NCI-H187 treated with DMSO at 0.1 percent for 48 hours (cell line): ENCODE measurements around the gene ARFGEF3.
"Not testable (repeated sequence)": the region's sequence is repeated elsewhere in the genome, so short reads cannot be mapped to it uniquely, and the experiment has no call there.

ENCODE experiments used
- DNase-seq: peaks from one replicate; lab custom pipeline; 2025; lab: John Stamatoyannopoulos, UW

The ARFGEF3 gene

GRCh38 chr6:138211601-138212000, 49.9 kb downstream of the ARFGEF3 start:
- DNase-seq = no peak

- DNase-seq = not testable (repeated sequence)
These were observed 50.8 kb downstream of the ARFGEF3 start for GRCh38 chr6:138212530-138212929.

GRCh38 chr6:138215093-138215782, 53.5 kb downstream of the ARFGEF3 start:
- no peak for DNase-seq

- DNase-seq = no peak
These were observed 56.7 kb downstream of the ARFGEF3 start, which contains the start of gene PBOV1 for GRCh38 chr6:138218449-138218848. Gene PBOV1, minus strand, starts transcription at chr6:138218491. Its CDS starts 96 bp downstream, at chr6:138218395.

- DNase-seq = no peak
These were observed 57.7 kb downstream of the ARFGEF3 start for GRCh38 chr6:138219398-138219797.

GRCh38 chr6:138219901-138220300, 58.2 kb downstream of the ARFGEF3 start:
- no peak for DNase-seq

GRCh38 chr6:138222901-138223546, 61.3 kb downstream of the ARFGEF3 start:
- DNase-seq = no peak

GRCh38 chr6:138225953-138226352, 64.2 kb downstream of the ARFGEF3 start:
- DNase-seq = no peak

GRCh38 chr6:138226700-138227315, 65.1 kb downstream of the ARFGEF3 start:
- no peak for DNase-seq

- no peak for DNase-seq
These were observed 65.6 kb downstream of the ARFGEF3 start for GRCh38 chr6:138227316-138227781.

GRCh38 chr6:138229072-138229471, 67.3 kb downstream of the ARFGEF3 start:
- DNase-seq = no peak

- DNase-seq = no peak
These were observed 68.0 kb downstream of the ARFGEF3 start for GRCh38 chr6:138229663-138230179.

GRCh38 chr6:138230221-138230620, 68.5 kb downstream of the ARFGEF3 start:
- DNase-seq = no peak

- DNase-seq = no peak
These were observed 69.1 kb downstream of the ARFGEF3 start for GRCh38 chr6:138230759-138231380.

GRCh38 chr6:138231381-138231886, 69.7 kb downstream of the ARFGEF3 start:
- peak; percentile 50 for DNase-seq

- DNase-seq = no peak
These were observed 72.6 kb downstream of the ARFGEF3 start for GRCh38 chr6:138234363-138234762.

- DNase-seq = no peak
These were observed 73.5 kb downstream of the ARFGEF3 start for GRCh38 chr6:138235205-138235604.

- DNase-seq = no peak
These were observed 74.0 kb downstream of the ARFGEF3 start for GRCh38 chr6:138235693-138236092.

- no peak for DNase-seq
These were observed 75.7 kb downstream of the ARFGEF3 start for GRCh38 chr6:138237463-138237862.

- no peak for DNase-seq
These were observed 76.6 kb downstream of the ARFGEF3 start for GRCh38 chr6:138238368-138238767.

- no peak for DNase-seq
These were observed 78.0 kb downstream of the ARFGEF3 start for GRCh38 chr6:138239774-138240173.
